ENCODE measurements around the gene CCDC40.

Gene CCDC40

DNA sequence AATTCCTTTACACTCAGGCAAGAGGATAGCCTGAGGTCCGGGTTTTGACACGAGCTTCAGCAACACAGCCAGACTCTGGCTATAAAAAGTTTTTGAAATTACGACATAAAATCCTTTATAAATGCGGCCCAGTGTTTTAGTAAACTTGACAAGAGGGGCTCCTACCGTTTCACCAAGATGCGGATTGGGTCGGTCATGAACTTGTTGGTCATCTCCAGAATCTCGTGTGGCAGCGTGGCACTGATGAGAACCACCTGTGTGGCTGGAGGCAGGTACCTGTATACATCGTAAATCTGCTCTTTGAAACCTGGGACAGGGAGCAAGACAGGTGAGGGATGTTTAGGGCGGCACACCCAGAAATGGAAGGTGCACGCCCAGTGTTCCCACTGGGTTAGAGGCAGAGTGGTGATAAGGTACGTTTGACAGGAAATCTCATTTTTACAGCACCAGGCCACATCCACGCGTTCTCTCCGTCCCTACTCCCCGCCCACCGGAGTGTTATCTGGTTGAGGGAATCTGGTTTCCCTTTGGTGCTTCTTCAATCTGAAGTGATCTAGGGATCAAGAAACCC is 102.5 kb downstream of the CCDC40 start:
- DNase-seq (ENCODE audit: low read depth, low spot score) = no peak

DNA sequence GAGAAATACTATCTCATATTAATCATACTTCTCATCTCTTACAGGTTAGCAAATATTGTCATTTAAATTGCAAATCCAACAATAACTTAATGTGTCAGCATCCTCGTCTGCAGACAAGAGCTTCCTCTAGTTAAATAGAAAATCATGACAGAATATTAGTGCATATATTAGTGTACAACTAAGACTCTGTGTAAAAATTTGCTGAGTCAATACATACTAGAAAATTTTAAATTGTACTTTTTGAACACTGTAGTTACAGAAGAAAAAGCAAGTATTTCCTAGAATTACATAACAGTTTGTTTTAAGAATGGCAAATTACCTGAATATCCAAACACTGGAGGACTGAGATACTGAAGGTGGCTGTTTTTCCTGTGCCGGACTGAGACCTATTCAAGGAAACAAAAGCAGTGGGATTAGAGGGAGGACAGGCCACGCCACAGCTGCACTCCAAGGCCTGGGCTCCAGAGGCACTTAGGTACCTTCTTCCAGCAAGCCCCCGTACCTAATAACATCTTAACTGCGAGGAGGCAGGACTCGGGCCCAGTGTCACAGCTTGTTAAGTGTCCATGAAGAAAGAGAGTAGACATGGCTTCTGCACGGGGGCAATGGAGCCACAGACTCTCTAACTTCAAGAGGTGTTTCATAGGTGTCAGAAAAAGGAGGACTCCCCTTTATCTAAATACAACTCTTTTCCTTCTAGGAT is 105.2 kb downstream of the CCDC40 start:
- DNase-seq (ENCODE audit: low read depth, low spot score) = no peak

GRCh38 chr17:80142929-80143328 is 106.5 kb downstream of the CCDC40 start:
- DNase-seq (ENCODE audit: low read depth, low spot score) = no peak

GRCh38 chr17:80145076-80146075 is 108.9 kb downstream of the CCDC40 start:
- no peak for DNase-seq (ENCODE audit: low read depth, low spot score)

GRCh38 chr17:80146121-80147034 is 109.9 kb downstream of the CCDC40 start:
- DNase-seq (ENCODE audit: low read depth, low spot score) = no peak

GRCh38 chr17:80147035-80147822 is 110.8 kb downstream of the CCDC40 start, which contains the start of gene EIF4A3:
EIF4A3 (minus strand) TSS chr17:80147128; CDS start chr17:80146961, 167 bp downstream.
- DNase-seq (ENCODE audit: low read depth, low spot score) = peak; percentile 99

Data from ELF-1 (cell line).